ENCODE results near the gene BMI1. TPM values are rescaled to one million over a fixed set of nuclear protein-coding genes. Genes with fewer than 3 reads are reported as not detected.

The BMI1 gene
- total RNA-seq, 2 donors from 2014 or later = 55.9 to 79.4 TPM

- no peak overlapping the region for H3K4me3 ChIP-seq
- no peak for DNase-seq (ENCODE audit: low spot score)
- no peaks in the 10 kb centered on the region for H3K9me3 ChIP-seq
- H3K36me3 ChIP-seq = no peaks in the 10 kb centered on the region
- no peak overlapping the region for H3K27ac ChIP-seq
- H3K4me1 ChIP-seq (ENCODE audit: control insufficient read depth in 1 of 2, low read depth in 2 of 2) = no peaks in the 10 kb centered on the region
- TF ChIP-seq CTCF (IDR thresholded peaks at IDR 0.05) = no peak
- no peak for ATAC-seq (ENCODE audit: insufficient number of reproducible peaks, low FRiP score, low read depth)
- H3K27me3 ChIP-seq (replicated peaks; ENCODE audit: insufficient read depth) = no peaks in the 10 kb centered on the region
Observed at GRCh38 chr10:22293747-22294404, 27.0 kb upstream of the BMI1 start.

GRCh38 chr10:22294694-22295093, 26.2 kb upstream of the BMI1 start:
- Histone ChIP-seq H3K9me3 (no peaks in the 10 kb centered on the region), H3K4me3 (no peak overlapping the region), H3K27me3 (replicated peaks; ENCODE audit: insufficient read depth) (no peaks in the 10 kb centered on the region), H3K4me1 (ENCODE audit: control insufficient read depth in 1 of 2, low read depth in 2 of 2) (no peaks in the 10 kb centered on the region), H3K36me3 (no peaks in the 10 kb centered on the region), H3K27ac (no peak overlapping the region)
- ATAC-seq (ENCODE audit: insufficient number of reproducible peaks, low FRiP score, low read depth) (no peak), DNase-seq (ENCODE audit: low spot score) (no peak)
- TF ChIP-seq CTCF (IDR thresholded peaks at IDR 0.05) = no peak

DNA sequence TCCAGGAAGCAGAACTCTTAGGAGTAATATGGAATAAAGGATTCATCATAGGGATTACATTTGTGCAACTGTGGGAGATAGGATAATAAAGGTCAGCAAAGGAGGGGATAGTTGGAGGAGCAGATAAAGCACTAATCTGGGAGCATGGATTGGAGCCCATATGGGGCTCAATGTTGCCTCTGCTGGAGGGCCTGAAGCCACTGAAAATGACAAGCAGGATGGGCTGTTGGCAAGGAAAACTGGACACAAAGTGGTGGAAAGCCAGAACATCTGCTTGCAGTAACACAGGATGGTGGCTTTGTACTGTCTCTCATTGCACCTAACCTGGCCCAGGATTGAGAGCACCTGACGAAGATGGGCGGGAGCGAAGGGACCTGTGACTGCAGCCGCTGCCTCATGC, 19.7 kb upstream of the BMI1 start:
- Histone ChIP-seq H3K27ac (no peak overlapping the region), H3K4me3 (no peak overlapping the region), H3K36me3 (no peaks in the 10 kb centered on the region), H3K9me3 (no peaks in the 10 kb centered on the region), H3K4me1 (ENCODE audit: control insufficient read depth in 1 of 2, low read depth in 2 of 2) (no peaks in the 10 kb centered on the region), H3K27me3 (replicated peaks; ENCODE audit: insufficient read depth) (no peaks in the 10 kb centered on the region)
- DNase-seq (ENCODE audit: low spot score) (no peak), ATAC-seq (ENCODE audit: insufficient number of reproducible peaks, low FRiP score, low read depth) (no peak)
- no peak for TF ChIP-seq CTCF (IDR thresholded peaks at IDR 0.05)

DNA sequence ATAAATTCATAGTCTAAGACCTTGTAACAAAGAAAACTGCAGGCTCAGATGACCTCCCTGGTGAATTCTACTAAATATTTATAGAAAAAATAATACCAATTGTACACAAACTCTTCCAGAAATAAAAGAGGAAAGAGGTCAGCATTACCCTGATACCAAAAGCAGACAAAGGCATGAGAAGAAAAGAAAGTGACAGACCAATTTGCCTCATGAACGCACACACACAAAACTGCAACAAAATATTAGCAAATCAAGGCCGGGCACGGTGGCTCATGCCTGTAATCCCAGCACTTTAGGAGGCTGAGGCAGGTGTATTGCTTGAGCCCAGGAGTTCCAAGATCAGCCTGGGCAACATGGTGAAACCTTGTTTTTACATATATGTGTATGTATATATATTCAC, 17.4 kb upstream of the BMI1 start:
- ATAC-seq (ENCODE audit: insufficient number of reproducible peaks, low FRiP score, low read depth) = no peak
- Histone ChIP-seq H3K27me3 (replicated peaks; ENCODE audit: insufficient read depth) (no peaks in the 10 kb centered on the region), H3K4me1 (ENCODE audit: control insufficient read depth in 1 of 2, low read depth in 2 of 2) (no peaks in the 10 kb centered on the region), H3K27ac (no peak overlapping the region), H3K4me3 (no peak overlapping the region), H3K9me3 (no peaks in the 10 kb centered on the region), H3K36me3 (no peaks in the 10 kb centered on the region)
- no peak for DNase-seq (ENCODE audit: low spot score)
- TF ChIP-seq CTCF (IDR thresholded peaks at IDR 0.05) = no peak

GRCh38 chr10:22305721-22306120, 15.2 kb upstream of the BMI1 start:
- Histone ChIP-seq H3K36me3 (no peaks in the 10 kb centered on the region), H3K27me3 (replicated peaks; ENCODE audit: insufficient read depth) (no peaks in the 10 kb centered on the region), H3K4me3 (no peak overlapping the region), H3K4me1 (ENCODE audit: control insufficient read depth in 1 of 2, low read depth in 2 of 2) (no peaks in the 10 kb centered on the region), H3K27ac (no peak overlapping the region), H3K9me3 (no peaks in the 10 kb centered on the region)
- ATAC-seq (ENCODE audit: insufficient number of reproducible peaks, low FRiP score, low read depth) (no peak), DNase-seq (ENCODE audit: low spot score) (no peak)
- no peak for TF ChIP-seq CTCF (IDR thresholded peaks at IDR 0.05)

Measured in thoracic aorta (tissue), 2 donors.